Chondrocyte (in vitro differentiated cells): Measurements from ENCODE around the gene DACT3. TPM values are rescaled to one million over a fixed set of nuclear protein-coding genes. Genes with fewer than 3 reads are reported as not detected.

Source experiments
- DNase-seq: peaks from one replicate; pipeline ENCODE4 v3.0.0; 2021; ENCODE audit warnings: mixed read lengths, low spot score
- H3K27ac Mint-ChIP-seq: one replicate; pipeline ENCODE4 v1.8.0; 2021; ENCODE audit warnings: mild to moderate bottlenecking, moderate library complexity, mixed read lengths; ENCODE audit not compliant: unreplicated experiment
- H3K27me3 Mint-ChIP-seq: 2 replicates; pipeline ENCODE4 v1.8.0; 2021; ENCODE audit warnings: low read depth, mixed read lengths
- H3K36me3 Mint-ChIP-seq: 2 replicates; pipeline ENCODE4 v1.8.0; 2021; ENCODE audit warnings: low read depth, mixed read lengths
- H3K4me1 Mint-ChIP-seq: 2 replicates; pipeline ENCODE4 v1.8.0; 2021; ENCODE audit warnings: low read depth, mild to moderate bottlenecking, mixed read lengths
- H3K4me3 Mint-ChIP-seq: one replicate; pipeline ENCODE4 v1.8.0; 2021; ENCODE audit warnings: mild to moderate bottlenecking, moderate library complexity, mixed read lengths; ENCODE audit not compliant: unreplicated experiment
- H3K9me3 Mint-ChIP-seq: 2 replicates; pipeline ENCODE4 v1.8.0; 2021; ENCODE audit warnings: low read depth, mixed read lengths
- total RNA-seq: library from RNA; stranded (reverse); gene quantifications from 3 replicates; pipeline ENCODE4 v1.2.1, GENCODE V29; 2021
- TF ChIP-seq, protein P1 (sequence below): fragments of 200-600 bp; sonication (generic); IDR thresholded peaks from 2 replicates; pipeline ENCODE4 v1.5.0; 2021; ENCODE audit warnings: antibody characterized with exemption, mild to moderate bottlenecking, moderate library complexity

Gene DACT3
- total RNA-seq, 1 donor from 2014 or later: 18.5 TPM

GRCh38 chr19:46656541-46656940 lies 4.4 kb downstream of the DACT3 start:
- H3K4me1 Mint-ChIP-seq: peaks cover 23% of the 10 kb centered on the region
- no peak overlapping the region for H3K27ac Mint-ChIP-seq
- no peak overlapping the region for H3K4me3 Mint-ChIP-seq
- no peak for DNase-seq
- H3K36me3 Mint-ChIP-seq: peaks cover 2% of the 10 kb centered on the region
- no peaks in the 10 kb centered on the region for H3K27me3 Mint-ChIP-seq
- TF ChIP-seq, protein P1, sequence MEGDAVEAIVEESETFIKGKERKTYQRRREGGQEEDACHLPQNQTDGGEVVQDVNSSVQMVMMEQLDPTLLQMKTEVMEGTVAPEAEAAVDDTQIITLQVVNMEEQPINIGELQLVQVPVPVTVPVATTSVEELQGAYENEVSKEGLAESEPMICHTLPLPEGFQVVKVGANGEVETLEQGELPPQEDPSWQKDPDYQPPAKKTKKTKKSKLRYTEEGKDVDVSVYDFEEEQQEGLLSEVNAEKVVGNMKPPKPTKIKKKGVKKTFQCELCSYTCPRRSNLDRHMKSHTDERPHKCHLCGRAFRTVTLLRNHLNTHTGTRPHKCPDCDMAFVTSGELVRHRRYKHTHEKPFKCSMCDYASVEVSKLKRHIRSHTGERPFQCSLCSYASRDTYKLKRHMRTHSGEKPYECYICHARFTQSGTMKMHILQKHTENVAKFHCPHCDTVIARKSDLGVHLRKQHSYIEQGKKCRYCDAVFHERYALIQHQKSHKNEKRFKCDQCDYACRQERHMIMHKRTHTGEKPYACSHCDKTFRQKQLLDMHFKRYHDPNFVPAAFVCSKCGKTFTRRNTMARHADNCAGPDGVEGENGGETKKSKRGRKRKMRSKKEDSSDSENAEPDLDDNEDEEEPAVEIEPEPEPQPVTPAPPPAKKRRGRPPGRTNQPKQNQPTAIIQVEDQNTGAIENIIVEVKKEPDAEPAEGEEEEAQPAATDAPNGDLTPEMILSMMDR: no peak
- H3K9me3 Mint-ChIP-seq: no peaks in the 10 kb centered on the region

DNA sequence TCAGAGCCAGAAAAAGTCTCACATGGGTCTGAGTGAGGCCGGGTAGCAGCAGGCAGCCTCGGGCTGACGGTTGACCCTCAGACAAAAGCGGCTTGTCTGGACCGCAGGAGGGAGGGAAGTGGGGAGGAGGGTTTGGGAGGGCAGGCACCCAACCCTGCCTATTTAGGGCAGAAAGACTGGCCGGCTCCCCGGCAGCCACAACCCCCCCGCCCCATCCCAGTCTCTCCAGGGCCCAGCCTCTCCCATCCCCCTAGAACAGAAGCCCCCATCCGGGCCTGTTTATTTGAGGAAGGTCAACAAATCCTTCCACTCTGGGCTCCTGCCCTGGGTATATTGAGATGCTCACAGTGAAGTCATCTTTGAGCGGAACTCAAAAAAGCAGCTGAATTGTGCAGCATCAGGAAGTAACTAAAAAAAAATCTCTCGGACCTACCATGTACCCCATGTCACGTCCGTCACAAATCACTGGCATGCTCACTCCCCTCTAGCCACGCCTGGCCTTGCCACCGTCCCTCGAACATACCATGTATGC lies 6.3 kb downstream of the DACT3 start:
- Mint-ChIP-seq H3K27me3 (no peaks in the 10 kb centered on the region), H3K4me3 (no peak overlapping the region), H3K27ac (no peak overlapping the region), H3K36me3 (peaks cover 2% of the 10 kb centered on the region), H3K4me1 (peaks cover 15% of the 10 kb centered on the region), H3K9me3 (no peaks in the 10 kb centered on the region)
- TF ChIP-seq, protein P1: no peak
- no peak for DNase-seq

DNA sequence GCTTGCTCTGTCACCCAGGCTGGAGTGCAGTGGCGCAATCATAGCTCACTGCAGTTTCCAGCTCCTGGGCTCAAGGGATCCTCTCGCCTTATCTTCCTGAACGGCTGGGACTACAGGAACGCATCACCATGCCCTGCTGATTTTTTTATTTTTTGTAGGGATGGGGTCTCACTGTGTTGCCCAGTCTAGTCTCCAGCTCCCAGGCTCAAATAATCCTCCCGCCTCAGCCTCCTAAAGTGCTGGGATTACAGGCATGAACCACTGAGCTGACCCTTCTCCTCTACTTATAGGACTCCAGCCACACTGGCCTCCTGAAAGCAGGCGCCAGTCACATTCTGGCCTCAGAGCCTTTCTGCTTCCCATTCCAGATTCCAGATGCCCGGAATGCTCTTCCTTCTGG lies 10.5 kb downstream of the DACT3 start:
- Mint-ChIP-seq H3K36me3 (peaks cover 9% of the 10 kb centered on the region), H3K4me3 (no peak overlapping the region), H3K27me3 (no peaks in the 10 kb centered on the region), H3K27ac (no peak overlapping the region), H3K9me3 (no peaks in the 10 kb centered on the region), H3K4me1 (peaks cover 4% of the 10 kb centered on the region)
- TF ChIP-seq, protein P1: no peak
- DNase-seq: no peak

DNA sequence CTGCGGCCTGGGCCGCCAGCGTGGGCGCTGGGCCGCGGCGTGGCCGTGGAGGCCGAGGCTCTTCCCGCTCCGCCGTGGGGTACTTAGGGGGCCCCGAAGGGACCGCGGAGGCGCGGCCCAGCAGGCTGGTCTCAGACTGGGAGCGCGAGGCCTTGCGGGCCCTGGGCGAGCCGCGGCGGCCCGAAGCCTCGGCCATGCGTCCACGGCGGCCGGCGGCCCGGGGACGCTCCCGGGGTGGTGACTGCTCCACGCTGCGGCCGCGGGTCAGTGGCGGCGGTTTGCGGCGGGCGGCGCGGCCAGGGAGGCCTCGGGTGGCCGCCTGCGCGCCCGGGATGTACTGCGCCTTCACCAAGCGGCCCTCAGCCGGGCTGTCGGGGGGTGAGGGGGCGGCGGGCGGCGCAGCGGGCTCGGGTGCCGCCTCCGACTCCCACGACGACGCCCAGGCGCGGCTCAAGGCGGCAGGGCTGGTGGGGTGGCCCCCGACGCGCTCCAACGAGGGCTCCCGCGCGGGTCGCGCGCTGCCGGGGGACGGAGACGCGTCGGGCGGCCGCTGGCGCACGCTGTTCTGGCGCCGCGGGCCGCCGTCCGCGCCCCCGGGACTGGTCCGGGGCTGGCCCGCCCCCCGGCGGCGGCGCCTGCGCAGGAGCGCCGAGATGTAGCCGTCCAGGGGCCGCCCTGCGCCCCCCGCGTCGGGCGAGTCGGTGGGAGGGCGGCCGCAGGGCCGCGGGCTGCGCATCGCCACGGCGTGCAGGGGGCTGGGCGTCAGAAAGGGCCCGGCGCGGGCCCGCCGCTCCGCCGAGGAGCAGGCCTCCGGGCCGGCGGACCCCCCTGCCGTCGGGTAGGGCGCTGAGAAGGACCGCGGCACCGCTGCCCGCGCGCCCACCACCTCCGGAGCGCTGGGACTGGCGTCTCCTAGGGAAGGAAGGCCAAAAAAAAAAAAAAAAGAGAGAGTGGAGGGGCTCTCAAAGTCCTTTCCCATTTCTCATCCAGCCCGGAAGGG lies 11.7 kb downstream of the DACT3 start:
- H3K27ac Mint-ChIP-seq: no peak overlapping the region
- peaks cover 9% of the 10 kb centered on the region for H3K36me3 Mint-ChIP-seq
- TF ChIP-seq, protein P1: no peak
- H3K9me3 Mint-ChIP-seq: no peaks in the 10 kb centered on the region
- DNase-seq: no peak
- H3K4me1 Mint-ChIP-seq: no peaks in the 10 kb centered on the region
- H3K27me3 Mint-ChIP-seq: no peaks in the 10 kb centered on the region
- H3K4me3 Mint-ChIP-seq: no peak overlapping the region

GRCh38 chr19:46648060-46648960 lies 12.7 kb downstream of the DACT3 start:
- peaks cover 7% of the 10 kb centered on the region for H3K36me3 Mint-ChIP-seq
- no peaks in the 10 kb centered on the region for H3K27me3 Mint-ChIP-seq
- H3K4me3 Mint-ChIP-seq: no peak overlapping the region
- TF ChIP-seq, protein P1: no peak
- no peaks in the 10 kb centered on the region for H3K4me1 Mint-ChIP-seq
- no peak overlapping the region for H3K27ac Mint-ChIP-seq
- DNase-seq: no peak
- H3K9me3 Mint-ChIP-seq: no peaks in the 10 kb centered on the region
